ENCODE measurements around the gene ARHGEF2.

GRCh38 chr1:155981266-155982088 lies 3.1 kb upstream of the ARHGEF2 start:
- TF ChIP-seq, protein P1, sequence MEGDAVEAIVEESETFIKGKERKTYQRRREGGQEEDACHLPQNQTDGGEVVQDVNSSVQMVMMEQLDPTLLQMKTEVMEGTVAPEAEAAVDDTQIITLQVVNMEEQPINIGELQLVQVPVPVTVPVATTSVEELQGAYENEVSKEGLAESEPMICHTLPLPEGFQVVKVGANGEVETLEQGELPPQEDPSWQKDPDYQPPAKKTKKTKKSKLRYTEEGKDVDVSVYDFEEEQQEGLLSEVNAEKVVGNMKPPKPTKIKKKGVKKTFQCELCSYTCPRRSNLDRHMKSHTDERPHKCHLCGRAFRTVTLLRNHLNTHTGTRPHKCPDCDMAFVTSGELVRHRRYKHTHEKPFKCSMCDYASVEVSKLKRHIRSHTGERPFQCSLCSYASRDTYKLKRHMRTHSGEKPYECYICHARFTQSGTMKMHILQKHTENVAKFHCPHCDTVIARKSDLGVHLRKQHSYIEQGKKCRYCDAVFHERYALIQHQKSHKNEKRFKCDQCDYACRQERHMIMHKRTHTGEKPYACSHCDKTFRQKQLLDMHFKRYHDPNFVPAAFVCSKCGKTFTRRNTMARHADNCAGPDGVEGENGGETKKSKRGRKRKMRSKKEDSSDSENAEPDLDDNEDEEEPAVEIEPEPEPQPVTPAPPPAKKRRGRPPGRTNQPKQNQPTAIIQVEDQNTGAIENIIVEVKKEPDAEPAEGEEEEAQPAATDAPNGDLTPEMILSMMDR (IDR thresholded peaks at IDR 0.05) = no peak
- no peak for TF ChIP-seq POLR2A (IDR thresholded peaks at IDR 0.05)
